Fibroblast of gingiva (primary cell): ENCODE measurements around the gene FGD2.
A peak's percentile ranks its signal among the peaks of the same experiment; 100 is the strongest.
"Not testable (repeated sequence)": the region's sequence is repeated elsewhere in the genome, so short reads cannot be mapped to it uniquely, and the experiment has no call there.

Experiments used
- DNase-seq: peaks from one replicate; pipeline ENCODE4 v3.0.0-alpha.2; 2011; ENCODE audit warnings: low read depth

The FGD2 gene

DNA sequence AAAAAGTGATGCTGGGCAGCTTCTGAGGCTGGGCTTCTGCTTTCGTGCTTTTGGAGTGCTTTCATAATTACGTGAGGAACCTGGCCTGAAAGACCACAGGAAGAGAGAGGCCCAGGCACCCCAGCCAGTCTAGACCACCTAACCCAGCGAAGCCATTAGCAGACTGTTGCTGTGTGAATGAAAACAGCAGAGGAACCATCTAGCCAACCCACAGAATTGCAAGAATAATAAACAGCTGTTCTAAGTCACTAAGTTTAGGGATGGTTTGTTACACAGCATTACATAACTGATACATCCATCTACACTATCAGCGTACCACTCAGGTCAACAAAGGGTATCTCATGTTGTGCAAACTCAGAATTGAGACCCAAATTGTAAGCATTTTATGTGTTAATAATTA, 34.5 kb downstream of the FGD2 start:
- no peak for DNase-seq

DNA sequence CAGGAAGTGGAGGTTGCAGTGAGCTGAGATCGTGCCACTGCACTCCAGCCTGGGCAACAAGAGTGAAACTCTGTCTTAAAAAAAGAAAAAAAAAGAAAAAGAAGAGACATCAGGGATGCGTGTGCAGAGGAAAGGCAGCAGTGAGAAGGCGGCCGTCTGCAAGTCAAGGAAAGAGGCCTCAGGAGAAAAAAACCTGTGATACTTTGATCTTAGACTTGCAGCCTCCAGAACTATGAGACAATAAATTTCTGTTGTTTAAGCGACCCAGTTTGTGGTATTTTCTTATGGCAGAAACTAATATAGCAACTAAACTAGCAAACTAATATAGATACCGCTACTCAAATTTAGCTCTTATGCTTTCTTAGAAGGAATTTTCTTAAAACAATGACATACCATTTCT, 36.1 kb downstream of the FGD2 start:
- no peak for DNase-seq

DNA sequence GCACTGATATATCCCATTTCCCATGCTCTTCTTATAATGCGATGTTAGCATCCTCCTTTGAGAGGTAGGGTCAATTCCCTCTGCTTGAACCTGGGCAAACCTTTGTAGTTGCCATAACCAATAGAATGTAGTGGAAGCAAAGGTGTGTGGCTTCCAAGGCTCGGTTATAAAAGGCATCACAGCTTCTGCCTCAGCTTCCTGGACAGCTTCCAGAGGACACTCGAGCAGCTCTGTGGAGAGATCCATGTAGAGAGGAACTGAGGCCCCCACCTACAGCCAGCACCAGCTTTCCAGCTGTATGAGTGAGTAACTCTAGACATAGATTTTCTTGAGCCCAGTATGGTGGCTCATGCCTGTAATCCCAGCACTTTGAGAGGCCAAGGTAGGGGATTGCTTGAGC, 36.7 kb downstream of the FGD2 start:
- no peak for DNase-seq

DNA sequence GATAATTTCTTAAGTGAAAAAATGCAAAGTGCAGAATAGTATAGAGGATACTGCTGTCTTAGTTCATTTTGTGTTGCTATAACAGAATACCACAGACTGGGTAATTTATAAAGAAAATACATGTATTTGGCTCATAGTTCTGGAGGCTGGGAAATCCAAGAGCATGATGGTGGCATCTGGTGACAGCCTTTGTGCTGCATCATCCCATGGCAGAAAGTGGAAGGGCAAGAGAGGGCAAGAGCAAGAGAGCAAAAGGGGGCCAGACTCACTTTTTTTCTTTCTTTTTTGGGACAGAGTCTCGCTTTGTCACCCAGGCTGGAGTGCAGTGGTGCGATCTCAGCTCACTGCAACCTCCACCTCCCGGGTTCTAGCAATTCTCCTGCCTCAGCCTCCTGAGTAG, 37.6 kb downstream of the FGD2 start:
- DNase-seq = not testable (repeated sequence)

DNA sequence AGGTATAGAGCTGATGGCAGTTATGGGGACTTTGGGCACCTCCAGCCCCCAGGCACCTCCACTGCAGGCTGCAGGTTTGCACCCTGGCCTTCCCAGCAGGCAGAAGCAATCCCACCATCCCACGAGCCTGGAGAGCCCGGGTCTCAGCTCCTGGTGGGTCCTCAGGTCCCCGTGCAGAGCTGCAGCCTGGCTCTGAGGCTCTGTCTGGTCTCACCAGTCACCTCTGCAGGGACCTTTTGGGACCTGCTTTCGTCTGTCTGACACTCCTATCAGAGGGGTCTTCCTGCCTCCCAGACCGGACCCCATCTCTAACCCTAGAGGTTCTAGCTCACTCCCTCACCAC, 41.9 kb downstream of the FGD2 start:
- no peak for DNase-seq

DNA sequence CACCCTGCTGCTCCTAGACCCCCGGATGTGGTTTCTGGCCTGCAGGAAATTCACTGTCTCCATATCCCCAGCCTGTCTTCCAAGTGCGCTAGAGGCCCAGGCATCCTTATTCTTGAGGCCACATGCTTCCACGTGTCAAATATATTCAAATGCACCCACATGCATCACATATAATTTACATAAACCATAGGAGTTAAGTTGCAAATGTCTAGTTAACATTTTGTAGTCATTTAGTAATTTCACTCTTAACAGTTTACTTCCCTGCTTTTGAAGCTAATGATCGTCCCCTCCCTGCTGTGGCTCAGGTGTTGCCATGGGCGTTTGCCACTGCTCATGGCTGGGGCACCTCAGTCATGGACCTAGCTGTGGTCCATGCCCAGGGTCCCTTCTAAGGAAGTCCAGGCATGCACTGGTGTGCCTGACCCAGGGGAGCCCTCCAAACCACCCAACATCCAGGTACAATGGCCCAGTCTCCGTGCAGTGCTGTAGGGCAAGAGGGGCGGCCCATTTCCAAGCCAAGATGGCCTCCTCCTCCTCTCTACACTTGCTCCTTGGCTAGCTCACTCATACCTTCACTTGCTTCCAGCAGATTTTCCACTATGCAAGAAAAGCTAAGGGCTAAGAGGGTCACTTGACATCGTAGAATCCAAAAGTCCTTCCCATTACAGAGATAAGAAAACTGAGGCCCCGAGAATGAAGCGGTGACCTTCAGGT, 42.4 kb downstream of the FGD2 start:
- DNase-seq = no peak

DNA sequence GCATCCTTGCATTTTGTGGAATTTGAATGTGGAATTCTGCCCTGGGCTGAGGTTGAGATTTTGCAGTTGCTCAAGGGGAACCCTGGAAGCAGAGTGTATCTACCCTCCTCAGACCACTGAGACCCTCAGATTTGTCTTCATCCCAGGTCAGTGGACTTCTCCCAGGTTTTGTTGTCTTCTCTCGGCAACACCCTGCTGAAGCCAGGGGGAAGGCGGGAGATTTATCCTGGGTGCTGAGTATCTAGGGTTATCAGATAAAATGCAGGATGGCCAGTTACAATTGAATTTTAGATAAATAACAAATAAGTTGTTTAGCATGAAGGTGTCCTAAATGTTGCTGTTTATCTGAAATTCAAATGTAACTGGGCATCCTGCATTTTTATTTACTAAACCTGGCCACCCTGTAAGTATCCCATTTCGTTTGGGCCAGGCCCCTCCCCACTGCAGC, 43.0 kb downstream of the FGD2 start:
- no peak for DNase-seq

DNA sequence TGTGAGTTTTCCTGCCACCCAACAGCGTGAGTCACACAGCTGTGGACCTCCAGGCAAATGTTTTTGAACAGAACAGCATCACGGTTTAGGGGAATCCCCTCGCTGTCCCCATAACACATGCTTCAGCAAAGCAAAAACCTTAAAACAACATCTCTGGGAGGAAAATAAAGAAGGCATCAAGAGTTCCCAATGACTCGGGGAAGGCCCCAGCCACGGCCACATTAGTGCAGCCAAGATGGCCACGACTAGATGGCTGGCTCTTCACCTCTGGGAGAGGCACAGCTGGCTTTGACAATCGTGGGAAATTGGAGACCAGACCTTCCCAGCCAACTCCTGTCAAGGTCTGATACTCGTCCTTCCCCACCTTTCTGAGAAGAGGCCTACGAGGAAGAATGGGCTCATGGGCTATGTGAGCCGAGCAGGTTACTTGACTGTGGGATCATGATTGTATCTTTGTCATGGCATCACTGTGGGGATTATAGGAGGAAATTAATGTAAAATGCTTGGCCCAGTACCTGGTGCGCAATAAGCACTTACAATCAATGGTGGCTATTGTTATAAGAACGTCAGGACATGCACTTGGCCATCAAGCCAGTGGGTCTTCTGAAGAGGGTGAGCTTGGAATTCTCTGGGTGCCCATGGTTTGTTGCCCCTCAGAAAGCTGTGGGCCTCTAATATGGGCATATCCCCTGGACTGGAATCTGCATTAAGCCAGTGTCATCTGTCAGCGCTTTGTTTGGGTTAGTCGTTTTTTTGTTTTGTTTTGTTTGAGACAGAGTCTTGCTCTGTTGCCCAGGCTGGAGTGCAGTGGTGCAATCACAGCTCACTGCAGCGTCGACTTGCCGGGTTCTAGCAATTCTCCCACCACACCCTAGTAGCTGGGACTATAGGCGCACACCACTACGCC, 43.6 kb downstream of the FGD2 start:
- DNase-seq = peak; percentile 68

DNA sequence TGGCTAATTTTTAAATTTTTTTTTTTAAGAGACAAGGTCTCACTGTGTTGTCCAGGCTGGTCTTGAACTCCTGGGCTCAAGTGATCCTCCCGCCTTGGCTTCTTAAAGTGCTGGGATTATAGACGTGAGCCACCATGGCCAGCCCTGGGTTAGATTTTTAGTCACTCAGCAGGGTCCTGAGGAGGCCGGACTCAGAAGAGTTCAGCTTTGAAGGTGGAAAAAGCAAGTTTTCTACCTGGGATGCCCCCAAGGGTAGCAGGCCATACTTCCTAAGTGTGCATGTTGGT, 44.2 kb downstream of the FGD2 start:
- no peak for DNase-seq

DNA sequence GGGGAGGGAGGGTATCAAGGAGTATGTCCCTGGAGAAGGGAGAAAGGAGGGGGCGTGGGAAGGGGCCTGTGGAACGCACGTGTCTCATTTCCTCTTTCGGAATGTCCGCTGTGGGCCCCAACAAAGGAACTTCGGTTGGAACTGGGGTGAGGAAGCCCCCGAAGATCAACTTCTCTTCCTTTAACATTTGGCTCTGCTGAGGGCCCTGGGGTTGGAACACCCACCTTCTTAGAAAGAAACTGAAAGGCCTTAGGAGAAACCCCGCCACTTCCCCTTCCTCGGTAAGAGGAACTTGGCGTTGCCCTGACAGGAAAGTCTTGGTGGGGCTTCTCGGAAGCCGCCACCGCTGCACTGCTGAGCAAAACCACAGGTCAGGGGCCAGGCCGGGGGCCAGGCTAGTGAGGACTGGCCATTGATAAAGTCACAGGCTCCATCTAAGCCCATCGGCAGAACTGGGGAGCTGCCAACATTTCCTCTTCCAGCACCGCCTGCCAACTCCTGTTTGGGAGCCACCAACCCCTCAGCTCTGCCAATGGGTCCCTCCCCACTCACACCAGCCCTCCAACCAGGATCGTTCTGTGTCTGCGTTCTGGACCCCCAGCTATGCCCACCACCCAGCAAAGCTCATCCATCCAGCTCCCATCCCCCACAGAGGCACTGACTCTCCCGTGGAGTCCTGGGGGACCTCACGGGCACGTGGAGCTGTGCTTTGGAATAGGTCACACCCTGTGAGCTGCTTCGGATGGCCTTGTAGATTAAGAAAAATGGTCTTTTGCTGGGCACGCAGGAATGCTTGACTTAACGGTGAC, 44.8 kb downstream of the FGD2 start:
- no peak for DNase-seq

DNA sequence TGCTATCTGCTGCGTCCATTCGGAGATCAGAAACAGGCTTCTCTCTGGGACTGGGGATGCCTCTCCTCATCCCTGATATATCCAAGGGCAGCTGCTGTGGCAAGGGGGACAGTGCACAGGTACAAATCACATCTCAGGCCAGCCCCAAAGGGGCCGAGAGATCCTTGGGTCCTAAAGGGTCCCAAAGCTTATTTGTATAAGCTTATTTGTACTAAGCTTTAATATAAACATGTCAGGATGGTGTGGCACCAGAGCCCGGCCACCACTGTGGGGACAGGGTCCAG, 45.3 kb downstream of the FGD2 start:
- no peak for DNase-seq

DNA sequence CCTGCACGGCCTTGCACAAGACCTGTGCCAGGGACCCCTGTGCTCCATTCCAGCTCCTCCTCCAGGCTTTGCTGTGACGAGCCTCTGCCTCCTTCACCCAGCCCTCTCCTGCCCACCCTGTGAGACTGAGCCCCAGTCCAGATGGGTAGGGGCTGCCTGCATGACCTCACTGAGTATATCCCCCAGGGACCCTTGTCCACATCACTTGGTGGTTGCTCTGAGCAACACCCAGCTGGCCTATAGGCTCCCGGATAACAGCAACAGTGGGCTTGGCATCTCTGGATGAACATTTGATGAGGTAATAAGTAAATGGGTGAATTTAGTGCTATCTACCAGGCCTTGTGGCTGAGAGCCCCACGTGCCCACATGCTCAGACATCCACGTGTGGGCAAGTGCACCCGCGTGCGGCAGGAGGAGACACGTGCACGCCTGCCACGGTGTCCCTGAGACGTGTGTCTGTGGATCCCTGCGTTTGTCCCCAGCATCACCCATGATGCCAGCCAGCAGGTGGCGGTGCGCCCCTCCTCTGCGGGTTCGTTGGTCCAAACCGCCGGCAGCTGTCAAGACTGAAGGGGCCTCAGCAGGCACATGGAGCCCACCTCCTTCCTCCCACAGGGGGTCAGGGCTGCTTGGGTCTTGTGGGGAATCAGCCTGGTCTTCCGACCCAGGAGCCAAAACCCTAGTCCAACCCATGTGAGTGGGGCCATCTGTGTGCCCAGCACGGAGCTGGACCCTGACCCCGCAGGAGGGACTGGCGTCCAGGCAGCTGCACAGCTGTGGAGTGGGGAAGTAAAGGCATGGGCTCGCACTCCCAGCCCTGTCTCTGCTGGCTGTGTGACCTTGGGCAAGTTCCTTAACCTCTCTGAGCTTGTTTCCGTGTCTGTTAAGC, 45.9 kb downstream of the FGD2 start:
- DNase-seq = peak; percentile 66

DNA sequence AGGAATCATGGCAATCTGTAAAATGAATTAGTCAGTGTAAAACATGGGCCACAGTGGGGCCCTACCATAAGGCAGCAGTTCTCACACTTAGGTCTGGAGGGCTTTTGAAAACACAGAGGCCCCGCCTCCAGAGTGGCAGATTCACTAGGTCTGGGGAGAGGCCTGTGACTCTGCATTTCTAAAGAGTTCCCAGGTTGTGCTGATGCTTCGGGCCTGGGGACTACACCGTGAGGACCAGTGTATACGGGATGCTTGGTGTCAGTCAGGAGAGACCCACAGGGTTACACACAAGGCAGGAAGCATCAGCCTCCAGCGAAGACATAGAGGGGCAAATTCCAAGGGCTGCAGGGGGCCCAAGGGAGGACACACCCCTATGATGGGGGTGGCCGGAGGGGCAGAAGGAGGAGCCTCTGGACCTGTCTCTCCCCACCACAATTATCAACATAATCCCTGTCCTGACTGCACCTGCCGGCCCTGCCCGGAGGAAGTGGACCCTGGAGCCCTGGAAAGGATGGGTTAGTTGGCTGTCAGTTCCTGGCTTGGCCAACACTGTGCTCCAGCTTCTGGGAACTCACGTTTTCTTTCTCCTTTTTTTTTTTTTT, 46.7 kb downstream of the FGD2 start:
- no peak for DNase-seq

DNA sequence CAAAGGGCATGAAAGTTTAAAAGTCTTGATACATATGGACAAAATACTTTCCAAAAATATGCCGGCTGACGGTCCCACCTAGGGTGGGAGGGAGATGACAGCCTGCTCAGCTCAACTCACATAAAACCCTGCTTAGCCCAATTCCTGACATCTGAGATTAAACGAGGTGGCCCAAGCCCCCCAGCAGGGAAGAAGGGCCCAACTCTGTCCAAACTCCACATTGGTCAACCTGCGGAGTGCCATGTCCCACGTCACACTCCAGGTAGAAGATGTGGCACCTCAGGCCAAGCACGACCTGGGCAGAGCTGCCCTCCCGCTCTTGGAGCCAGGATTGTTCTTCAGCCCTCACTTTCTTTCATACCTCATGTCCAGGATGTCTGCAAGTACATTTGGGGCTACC, 48.2 kb downstream of the FGD2 start:
- no peak for DNase-seq

DNA sequence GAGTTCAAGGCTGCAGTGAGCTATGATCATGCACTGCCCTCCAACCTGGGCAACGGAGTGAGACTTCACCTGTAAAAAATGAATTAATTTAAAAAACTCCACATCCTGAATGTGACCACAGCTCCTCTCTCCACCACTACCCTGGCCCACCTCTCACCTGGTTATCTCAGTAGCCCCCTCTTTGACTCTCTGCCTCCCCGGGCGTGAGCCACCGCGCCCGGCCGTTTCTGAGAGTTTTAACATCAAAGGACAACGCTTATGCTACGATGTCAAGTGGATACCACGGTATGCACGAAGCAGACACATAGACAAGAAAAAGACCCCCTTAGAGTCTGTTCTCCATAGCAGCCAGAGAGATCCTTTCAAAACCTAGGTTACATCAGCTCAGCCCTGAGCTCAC, 48.7 kb downstream of the FGD2 start:
- no peak for DNase-seq

DNA sequence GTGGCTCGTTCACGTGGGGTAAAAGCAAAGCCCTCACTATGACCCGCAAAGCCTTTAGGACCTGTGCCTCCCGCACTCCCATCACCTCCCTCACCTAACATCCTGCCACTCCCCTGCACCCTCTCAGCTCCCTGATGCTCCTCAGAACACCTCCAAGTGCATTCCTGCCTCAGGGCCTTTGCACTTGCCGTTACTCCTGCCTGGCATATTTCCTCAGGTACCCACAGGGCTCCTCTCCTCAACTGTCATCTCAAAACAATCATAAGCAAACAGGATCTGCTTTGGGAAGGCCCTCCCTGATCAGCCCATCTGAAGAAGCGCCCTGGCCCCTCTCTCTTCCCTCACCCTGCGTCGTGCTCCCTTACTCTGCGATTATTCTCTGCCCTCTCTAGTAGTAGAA, 49.1 kb downstream of the FGD2 start:
- DNase-seq = no peak

DNA sequence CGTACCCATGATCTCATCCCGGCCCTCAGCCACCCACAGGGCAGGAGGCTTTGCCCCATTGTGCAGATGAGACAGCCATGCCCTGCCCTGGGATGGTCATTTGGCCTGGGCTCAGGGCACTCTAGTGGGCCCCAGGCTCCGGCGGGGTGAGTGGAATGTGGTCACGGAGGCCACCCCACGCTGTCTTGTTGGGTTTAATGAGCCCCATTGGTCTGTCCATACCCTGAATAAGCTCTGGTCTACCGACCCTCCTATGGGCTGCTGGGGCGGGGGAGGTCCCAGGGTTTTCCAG, 50.6 kb downstream of the FGD2 start:
- no peak for DNase-seq

DNA sequence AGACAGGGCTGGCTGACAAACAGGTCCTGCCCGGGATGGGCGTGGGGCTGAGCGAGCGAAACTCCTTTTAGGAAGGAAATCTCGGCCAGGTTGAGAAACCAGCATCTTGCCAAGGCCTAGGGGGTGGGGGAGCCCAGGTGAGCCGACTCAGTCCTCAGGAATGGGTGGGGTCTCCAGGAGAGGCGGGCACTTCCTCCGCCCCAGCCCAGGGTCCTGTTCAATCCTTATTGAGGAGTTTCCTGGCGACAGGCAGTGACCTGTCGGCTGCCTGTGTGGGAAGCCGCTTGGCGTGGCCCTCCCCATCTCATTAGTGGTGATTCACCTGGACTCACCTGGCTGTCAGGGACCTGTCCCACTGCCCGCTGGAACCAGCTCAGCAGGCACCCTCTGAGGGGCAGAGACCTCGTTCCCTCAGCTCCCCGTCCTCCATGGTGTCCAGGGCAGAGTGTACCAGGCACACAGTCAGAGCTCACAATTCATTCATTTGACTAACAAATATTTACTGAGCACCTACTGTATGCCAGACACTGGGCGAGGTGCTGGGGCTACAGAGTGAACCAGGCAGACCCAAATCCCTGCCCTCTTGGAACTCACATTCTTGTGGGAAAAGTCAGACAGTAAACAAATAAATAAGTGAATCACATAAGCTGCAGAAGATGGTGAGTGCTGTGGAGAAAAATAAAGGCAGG, 51.1 kb downstream of the FGD2 start:
- DNase-seq = no peak

DNA sequence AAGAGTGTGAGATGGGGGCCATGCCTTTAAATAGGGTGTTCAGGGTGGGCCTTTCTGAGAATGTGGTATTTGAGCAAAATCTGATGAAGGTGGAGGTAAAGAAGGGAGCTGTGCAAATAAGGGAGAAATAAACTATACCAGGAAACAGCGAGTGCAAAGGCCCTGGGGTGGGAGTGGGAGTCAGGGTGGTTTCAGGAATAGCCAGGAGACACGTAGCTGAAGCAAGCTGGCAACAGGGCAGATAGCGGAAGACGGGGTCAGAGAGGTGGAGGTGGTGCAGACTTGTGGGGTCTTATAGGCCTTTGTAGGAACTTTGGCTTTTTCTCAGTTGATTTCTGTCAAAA, 51.6 kb downstream of the FGD2 start:
- no peak for DNase-seq

DNA sequence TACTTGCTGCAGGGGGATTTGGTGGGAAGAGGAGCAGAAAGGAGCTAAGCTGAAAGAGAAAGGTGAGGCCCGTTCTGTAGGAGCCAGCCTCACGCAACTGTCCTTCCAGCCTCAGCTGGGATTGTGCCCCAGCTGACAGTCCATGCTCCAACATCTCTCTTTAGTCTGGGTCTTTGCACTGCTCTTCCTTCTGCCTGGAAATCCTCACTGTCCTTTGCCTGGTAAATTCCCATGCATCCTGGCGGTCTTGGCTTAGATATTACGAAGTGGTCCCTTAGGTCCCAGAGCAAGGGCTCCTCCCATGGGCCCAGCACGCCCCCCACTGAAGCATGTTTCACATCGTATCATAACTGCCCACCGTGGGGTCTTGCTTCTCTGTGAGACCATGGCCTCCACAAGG, 52.2 kb downstream of the FGD2 start:
- no peak for DNase-seq

DNA sequence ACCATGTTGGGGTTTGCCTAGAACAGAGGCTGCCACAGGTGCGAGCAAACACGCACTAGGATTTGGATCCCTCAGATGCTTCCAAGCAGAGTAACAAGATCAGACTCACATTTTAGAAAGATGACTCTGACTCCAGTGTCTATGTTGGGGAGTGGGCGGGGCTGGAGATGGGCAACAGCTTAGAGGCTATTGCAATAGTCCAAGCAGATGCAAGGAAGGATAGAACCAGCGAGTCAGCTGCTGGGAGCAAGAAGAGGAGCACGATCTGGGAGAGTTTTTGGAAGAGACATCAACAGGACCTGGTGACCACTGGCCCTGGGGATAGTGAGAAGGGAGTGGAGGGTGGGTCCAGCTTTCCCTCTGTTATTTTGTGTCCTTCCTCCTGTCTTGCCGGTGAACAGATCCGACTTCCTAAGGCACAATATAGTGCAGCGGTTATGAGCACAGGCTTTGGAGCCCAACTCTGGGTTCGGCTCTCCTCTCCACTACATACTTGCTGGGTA, 52.7 kb downstream of the FGD2 start:
- peak; percentile 57 for DNase-seq
